NCI-H446 treated with DMSO at 0.1 percent for 48 hours (cell line): ENCODE measurements around the gene KRTAP20-4.
A peak's percentile ranks its signal among the peaks of the same experiment; 100 is the strongest.

Source experiments
- DNase-seq: peaks from one replicate; lab custom pipeline; 2025; lab: John Stamatoyannopoulos, UW

Gene KRTAP20-4

GRCh38 chr21:30620522-30620921 lies at the start of gene KRTAP20-4:
KRTAP20-4 (plus strand) TSS chr21:30620627.
- DNase-seq = no peak

DNA sequence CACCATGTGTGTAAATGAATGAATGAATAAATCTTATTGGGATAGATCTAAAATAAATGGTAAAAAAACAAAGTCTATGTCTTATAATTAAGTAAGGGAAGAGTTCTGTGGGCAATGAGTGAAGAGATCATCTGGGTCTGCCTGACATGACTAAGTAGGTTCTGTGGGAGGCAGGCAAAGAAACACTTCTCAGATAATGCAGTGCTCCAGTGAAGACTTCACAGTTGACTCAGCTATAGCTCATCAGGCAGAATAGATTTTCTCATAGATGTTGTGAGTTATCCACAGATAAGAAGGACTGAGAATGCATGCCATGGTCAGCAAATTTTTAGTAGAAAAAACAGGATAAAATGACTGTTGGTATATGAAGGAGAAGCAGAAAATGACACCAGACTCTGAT lies 42.7 kb upstream of the KRTAP20-4 start:
- no peak for DNase-seq

DNA sequence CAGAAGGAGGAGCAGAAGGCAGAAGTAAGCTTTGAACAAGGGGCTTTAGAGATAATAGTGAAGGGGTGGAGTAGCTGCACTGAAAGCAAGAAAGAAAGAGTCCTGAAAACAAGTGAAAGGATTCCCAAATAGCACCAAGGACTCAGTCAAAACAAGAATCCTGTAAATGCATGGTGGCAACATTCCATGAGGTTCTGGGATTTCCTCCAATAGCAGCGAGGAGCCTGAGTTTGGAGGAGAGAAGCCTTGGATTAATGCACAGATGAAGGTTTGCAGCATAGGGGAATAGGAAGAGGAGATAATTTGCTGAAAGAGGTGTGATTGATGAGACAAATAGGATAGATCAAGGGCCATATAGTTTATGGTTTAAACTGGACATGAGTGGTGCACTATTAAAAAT lies 41.1 kb upstream of the KRTAP20-4 start:
- DNase-seq = peak; percentile 13

- peak; percentile 62 for DNase-seq
Measured at GRCh38 chr21:30580132-30580531, 40.3 kb upstream of the KRTAP20-4 start.

DNA sequence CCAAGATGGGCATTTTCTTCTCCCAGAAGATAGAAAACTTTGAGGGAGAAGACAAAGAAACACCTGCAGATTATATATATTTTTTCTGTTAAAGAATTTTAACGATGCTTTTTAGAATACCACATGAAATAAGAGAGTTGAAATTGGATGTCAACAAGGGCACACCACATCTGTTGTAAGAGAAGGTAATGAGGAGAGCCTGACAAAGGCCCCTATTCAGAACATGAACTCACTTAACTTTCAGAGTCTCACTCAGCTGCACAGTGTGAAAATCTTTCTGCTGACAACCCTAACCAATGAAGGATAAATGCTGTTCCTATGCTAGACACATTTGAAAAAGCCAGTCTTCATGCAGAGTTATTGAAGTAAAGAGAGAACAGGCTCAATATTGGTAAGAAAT lies 37.6 kb upstream of the KRTAP20-4 start:
- no peak for DNase-seq

GRCh38 chr21:30590297-30590696 lies 30.1 kb upstream of the KRTAP20-4 start, which contains the start of gene KRTAP22-2:
KRTAP22-2 (minus strand) TSS chr21:30590397.
- no peak for DNase-seq

GRCh38 chr21:30592140-30592539 lies 28.3 kb upstream of the KRTAP20-4 start, which contains the start of gene KRTAP6-3:
KRTAP6-3 (plus strand) TSS chr21:30592440; CDS start chr21:30592446, 6 bp downstream.
- no peak for DNase-seq

- no peak for DNase-seq
Measured at GRCh38 chr21:30598802-30599201, 21.6 kb upstream of the KRTAP20-4 start, which contains the start of gene KRTAP6-2. KRTAP6-2 (minus strand) TSS chr21:30598902; CDS start chr21:30598874, 28 bp downstream.

- DNase-seq = no peak
Measured at GRCh38 chr21:30600787-30601186, 19.6 kb upstream of the KRTAP20-4 start, which contains the start of gene KRTAP22-1. KRTAP22-1 (plus strand) TSS chr21:30601087.

DNA sequence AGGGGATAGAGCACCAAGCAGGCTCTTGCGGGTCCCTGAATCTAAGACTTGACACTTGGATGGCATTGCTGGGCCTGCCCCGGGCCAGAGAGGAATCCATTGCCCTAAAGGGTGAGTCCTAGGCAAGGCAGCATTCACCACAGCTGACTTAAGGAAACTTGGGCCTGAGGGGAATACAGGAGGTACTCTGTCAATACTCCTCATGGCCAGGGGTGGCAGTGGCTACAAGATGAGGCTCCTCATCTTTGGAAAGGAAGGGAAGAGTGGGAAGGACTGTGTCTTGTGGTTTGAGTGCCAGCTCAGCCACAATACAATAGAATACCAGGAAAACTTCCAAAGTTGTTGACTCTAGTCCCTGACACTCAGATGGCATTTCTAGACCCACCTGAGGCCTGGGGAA lies 14.5 kb upstream of the KRTAP20-4 start:
- no peak for DNase-seq

- no peak for DNase-seq
Measured at GRCh38 chr21:30612132-30612531, 8.3 kb upstream of the KRTAP20-4 start.

DNA sequence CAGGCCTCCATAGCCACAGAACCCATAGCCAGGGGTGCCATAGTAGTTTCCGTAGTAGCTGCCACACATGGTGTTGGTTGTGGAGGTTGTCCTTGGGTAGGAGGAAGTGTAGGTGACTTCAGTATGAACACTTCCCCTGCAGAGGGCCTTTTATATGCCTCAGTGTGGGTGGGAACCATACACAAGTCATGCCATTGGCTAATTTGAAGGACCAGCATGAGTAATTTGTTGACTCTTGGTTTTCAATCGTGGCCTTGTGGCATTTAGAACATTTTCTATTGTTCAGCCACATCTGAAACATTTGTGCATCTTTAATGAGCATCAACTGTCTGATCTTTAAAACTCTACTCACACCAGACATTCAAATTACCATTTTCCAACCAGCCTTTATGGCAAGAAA lies 6.6 kb upstream of the KRTAP20-4 start, which contains the start of gene KRTAP6-1:
Gene KRTAP6-1 (minus strand): TSS at position 95 of the 400 bp plus-strand sequence. CDS start 26 bp downstream, at position 69.
- DNase-seq = no peak

- no peak for DNase-seq
Measured at GRCh38 chr21:30615199-30615598, 5.2 kb upstream of the KRTAP20-4 start.

- no peak for DNase-seq
Measured at GRCh38 chr21:30616125-30616524, 4.3 kb upstream of the KRTAP20-4 start, which contains the start of gene KRTAP20-1. KRTAP20-1 (plus strand) TSS chr21:30616425; CDS start chr21:30616455, 30 bp downstream.

GRCh38 chr21:30620080-30620479 lies 347 bp upstream of the KRTAP20-4 start:
- DNase-seq = no peak

DNA sequence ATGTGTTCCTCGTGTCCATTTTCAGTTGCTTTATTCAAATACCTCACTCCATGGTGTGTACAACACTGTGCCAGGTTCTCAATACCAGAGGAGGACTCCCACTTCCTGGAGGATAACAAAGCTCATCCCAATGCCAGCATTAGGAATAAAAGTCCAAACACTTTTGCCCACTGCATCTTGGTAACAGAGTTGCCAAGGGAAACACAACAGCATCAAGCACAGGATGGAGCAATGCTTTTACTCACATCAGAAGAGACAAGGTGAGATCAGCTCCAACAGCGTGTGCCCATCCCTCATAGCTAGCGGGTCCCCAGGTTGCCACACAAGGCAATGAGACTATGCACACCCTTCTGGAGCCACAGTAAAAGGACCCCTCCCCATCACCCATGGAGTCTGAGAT lies 2.9 kb downstream of the KRTAP20-4 start:
- no peak for DNase-seq

DNA sequence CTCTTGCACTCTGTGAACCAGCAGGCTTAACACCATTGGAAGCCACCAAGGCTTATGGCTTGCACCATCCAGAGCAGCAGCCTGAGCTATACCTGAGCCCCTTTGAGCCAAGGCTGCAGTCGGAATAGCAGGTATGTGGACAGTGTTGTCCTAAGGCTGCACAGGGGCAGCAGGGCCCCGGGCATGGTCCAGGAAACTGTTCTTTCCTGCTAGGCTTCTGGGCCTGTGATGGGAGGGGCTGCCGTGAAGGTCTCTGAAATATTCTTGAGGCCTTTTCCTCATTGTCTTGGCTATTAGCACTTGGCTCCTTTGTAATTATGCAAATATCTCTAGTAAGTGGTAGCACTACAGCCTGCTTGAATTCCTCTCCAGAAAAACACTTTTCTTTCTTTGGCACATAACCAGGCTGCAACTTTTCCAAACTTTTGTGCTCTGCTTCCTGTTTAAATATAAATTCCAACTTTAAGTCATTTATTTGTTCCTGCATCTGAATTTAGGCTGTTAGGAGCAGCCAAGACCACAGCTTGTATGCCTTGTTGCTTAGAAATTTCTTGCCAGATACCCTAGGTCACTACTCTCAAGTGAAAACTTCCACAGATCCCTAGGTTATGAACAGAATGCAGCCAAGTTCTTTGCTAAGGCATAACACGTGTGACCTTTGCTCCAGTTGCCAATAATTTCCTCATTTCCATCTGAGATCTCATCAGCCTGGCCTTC lies 5.2 kb downstream of the KRTAP20-4 start:
- DNase-seq = no peak

DNA sequence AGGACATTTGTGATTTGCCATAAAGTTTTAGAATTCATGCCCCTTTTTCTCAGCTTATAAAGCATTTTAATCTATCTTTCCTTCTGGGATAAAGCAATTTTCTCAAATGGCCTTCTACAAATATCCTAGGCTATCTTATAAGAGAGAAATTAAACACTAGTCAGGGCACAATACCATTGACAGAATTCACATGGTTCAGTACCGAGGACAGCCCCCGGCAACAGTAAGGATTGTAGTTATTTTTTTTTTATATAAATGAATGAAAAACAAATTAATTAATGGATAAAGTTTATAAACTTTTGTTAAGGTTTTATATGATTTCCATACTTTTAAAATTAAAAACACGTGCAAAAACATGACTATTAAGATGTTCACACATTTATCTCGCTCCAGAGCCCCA lies 7.7 kb downstream of the KRTAP20-4 start:
- DNase-seq = no peak

GRCh38 chr21:30629200-30629599 lies 8.8 kb downstream of the KRTAP20-4 start:
- no peak for DNase-seq

GRCh38 chr21:30634906-30635305 lies 14.5 kb downstream of the KRTAP20-4 start, which contains the start of gene KRTAP20-2:
KRTAP20-2 (plus strand) TSS chr21:30635206; CDS start chr21:30635264, 58 bp downstream.
- no peak for DNase-seq

DNA sequence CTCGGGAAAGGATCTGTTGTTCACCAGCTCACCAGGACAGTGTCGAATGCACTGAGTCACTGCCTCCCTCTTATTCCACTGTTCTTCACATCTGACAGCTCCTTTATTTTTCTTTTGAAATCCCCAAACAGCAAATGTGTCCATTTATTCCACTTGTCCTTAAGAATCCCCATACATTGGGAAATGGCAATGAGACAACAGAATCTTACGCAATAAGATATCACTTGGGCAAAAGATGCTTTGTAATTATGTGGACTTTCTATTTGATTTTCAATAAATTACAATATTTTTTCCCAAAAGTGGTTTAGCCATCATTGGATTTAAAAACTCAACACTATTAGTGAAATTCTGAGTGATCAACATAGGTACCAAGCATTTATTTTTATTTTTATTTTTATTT lies 18.3 kb downstream of the KRTAP20-4 start:
- DNase-seq = no peak

DNA sequence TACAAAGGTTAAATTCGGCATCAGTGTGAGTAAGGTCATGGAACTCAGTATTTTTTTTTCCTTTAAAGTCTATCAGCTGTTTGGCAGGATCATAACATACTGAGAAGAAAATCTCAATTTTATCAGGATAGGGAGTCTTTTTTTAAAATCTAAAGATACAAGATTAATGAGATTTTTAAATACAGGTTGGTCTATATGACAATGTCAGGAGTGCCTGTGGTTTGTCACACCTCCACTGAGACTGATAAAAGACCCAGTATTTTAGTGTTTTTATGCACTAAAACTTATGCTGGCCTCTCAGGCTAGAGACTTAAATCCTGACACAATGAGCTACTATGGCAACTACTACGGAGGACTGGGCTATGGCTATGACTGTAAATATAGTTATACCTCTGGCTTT lies 22.1 kb downstream of the KRTAP20-4 start, which contains the start of gene KRTAP20-3:
Gene KRTAP20-3 (plus strand): TSS at position 301 of the 400 bp plus-strand sequence.
- DNase-seq = no peak

DNA sequence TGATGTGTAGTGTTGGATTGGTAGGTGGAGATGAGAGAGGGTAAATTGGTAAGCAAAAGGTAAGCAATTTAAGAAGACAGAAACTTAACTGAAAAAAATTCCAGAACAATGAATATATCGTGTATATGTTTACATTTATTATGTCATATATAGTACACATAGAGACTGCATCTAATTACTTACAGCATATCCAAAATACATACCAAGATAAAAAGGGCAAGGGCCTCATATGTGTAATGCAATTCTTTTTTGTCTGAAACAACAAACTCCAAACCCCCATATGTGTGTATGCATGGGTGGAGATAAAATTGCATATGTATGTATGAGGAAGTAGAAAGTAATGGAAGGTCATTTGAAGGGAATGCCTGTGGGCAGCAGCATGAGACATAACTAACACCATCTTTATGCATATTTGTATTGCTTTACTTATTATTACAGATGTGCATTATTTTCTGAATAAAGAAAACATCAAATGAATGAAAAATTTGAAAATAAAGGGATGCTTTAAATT lies 26.5 kb downstream of the KRTAP20-4 start:
- DNase-seq = no peak
